K562 (cell line): ENCODE measurements around the gene MALRD1. TPM values are rescaled to one million over a fixed set of nuclear protein-coding genes. Genes with fewer than 3 reads are reported as not detected.

Experiments used
- ATAC-seq: fragments of 200-7000 bp; cut with Tn5 transposase; 3 replicates; pipeline ENCODE4 v1.9.1; 2020; ENCODE audit warnings: moderate library complexity
- BruUV-seq: library from RNA; stranded (reverse); fragments of 400-500 nt; replicated peaks from 2 replicates; lab custom pipeline; 2021; lab: Mats Ljungman, UMichigan
- CTCF ChIA-PET: fragments of 300-600 bp; formaldehyde crosslinking; extraction: SDS; loops from one replicate; lab custom pipeline; 2021; ENCODE audit warnings: low intra/inter-chr PET ratio; lab: Yijun Ruan, JAX
- POLR2A ChIA-PET: fragments of 300-600, 350-650 bp; sonication (Branson Sonifier 250); formaldehyde crosslinking; extraction: SDS; loops from one replicate; lab custom pipeline; 2021; ENCODE audit warnings: antibody characterized with exemption, inconsistent platforms; lab: Yijun Ruan, JAX
- DNase-seq, 4 experiments: peaks; one replicate each; pipeline versions ENCODE4 v3.0.0 to v3.0.0-alpha.2; 2011 to 2018; ENCODE audit warnings: low spot score in 3 of 4, mixed read lengths in 3 of 4; ENCODE audit errors: extremely low read depth in 1 of 4
- FAIRE-seq: peaks from 2 replicates; lab custom pipeline; 2011; peaks lifted over from hg19 to GRCh38; lab: Jason Lieb, UNC
- H2AFZ ChIP-seq: 2 replicates; pipeline ENCODE4 v1.6.0; 2011; ENCODE audit warnings: low read depth, low read length, control low read depth, inconsistent platforms
- H3K27ac ChIP-seq: fragments of 200-600 bp; 3 replicates; pipeline ENCODE4 v1.8.0; 2011; ENCODE audit warnings: low read depth, mild to moderate bottlenecking, control low read depth, inconsistent platforms, low read length, moderate library complexity, mixed read lengths; ENCODE audit errors: extremely low read depth
- H3K27me3 ChIP-seq, 2 experiments: fragments of 300-600 bp in 1 of 2; 2 replicates in 1 of 2; 3 replicates in 1 of 2; pipeline versions ENCODE4 v1.6.0 to v1.8.0; 2011; ENCODE audit warnings: inconsistent platforms in 2 of 2, low read length in 2 of 2, mild to moderate bottlenecking in 1 of 2, mixed read lengths in 1 of 2, moderate library complexity in 1 of 2; ENCODE audit not compliant: control insufficient read depth in 2 of 2, insufficient read depth in 2 of 2
- H3K36me3 ChIP-seq: fragments of 300-600 bp; 3 replicates; pipeline ENCODE4 v1.8.0; 2011; ENCODE audit warnings: mild to moderate bottlenecking, low read length, inconsistent platforms; ENCODE audit not compliant: control insufficient read depth, insufficient read depth
- H3K4me1 ChIP-seq, 2 experiments: fragments of 200-600 bp in 1 of 2; replicated peaks in 1 of 2; 2 replicates in 1 of 2; 3 replicates in 1 of 2; pipeline versions ENCODE4 v1.5.1 to v1.8.0; 2011; ENCODE audit warnings: inconsistent platforms in 2 of 2, low read length in 2 of 2, mild to moderate bottlenecking in 1 of 2, mixed read lengths in 1 of 2, moderate library complexity in 1 of 2; ENCODE audit not compliant: control insufficient read depth in 2 of 2, insufficient read depth in 2 of 2
- H3K4me2 ChIP-seq: 2 replicates; pipeline ENCODE4 v1.6.1; 2011; ENCODE audit warnings: low read length, control low read depth, inconsistent platforms, mixed read lengths; ENCODE audit not compliant: insufficient read depth
- H3K4me3 ChIP-seq: fragments of 200-600 bp; sonication (generic), shearing (Covaris generic); 2 replicates; pipeline ENCODE4 v1.5.1; 2016; ENCODE audit warnings: control low read depth, inconsistent platforms
- H3K79me2 ChIP-seq: fragments of 200-600 bp; 3 replicates; pipeline ENCODE4 v1.8.0; 2011; ENCODE audit warnings: low read length, inconsistent platforms; ENCODE audit not compliant: control insufficient read depth, insufficient read depth
- H3K9ac ChIP-seq, 2 experiments: 2 replicates each; pipeline versions ENCODE4 v1.6.0 to v1.6.1; 2011; ENCODE audit warnings: low read depth in 2 of 2, low read length in 2 of 2, control low read depth in 1 of 2, inconsistent platforms in 1 of 2, mild to moderate bottlenecking in 1 of 2, mixed read lengths in 1 of 2; ENCODE audit not compliant: insufficient read depth in 1 of 2
- H3K9me1 ChIP-seq: one replicate; pipeline ENCODE4 v1.6.0; 2011; ENCODE audit warnings: inconsistent platforms, mild to moderate bottlenecking, low read length, moderate library complexity; ENCODE audit not compliant: control insufficient read depth, insufficient read depth
- H3K9me3 ChIP-seq: replicated peaks from 2 replicates; pipeline ENCODE4 v1.5.1; 2011; ENCODE audit warnings: low read depth, low read length, inconsistent platforms; ENCODE audit not compliant: control insufficient read depth, insufficient read depth
- H4K20me1 ChIP-seq: replicated peaks from 2 replicates; pipeline ENCODE4 v1.6.1; 2011; ENCODE audit warnings: low read length, inconsistent platforms, mixed read lengths; ENCODE audit not compliant: control insufficient read depth, insufficient read depth
- BMI1 ChIP-seq: fragments of 150-350 bp; IDR thresholded peaks from 2 replicates; pipeline ENCODE4 v1.6.1; 2014; ENCODE audit warnings: low read length
- DPF2 ChIP-seq: fragments of 450-650 bp; IDR thresholded peaks from 2 replicates; pipeline ENCODE4 v1.6.1; 2016
- GATAD2B ChIP-seq: fragments of 450-650 bp; IDR thresholded peaks from 2 replicates; pipeline ENCODE4 v1.6.1; 2017; ENCODE audit warnings: mild to moderate bottlenecking, borderline replicate concordance
- GMEB1 ChIP-seq: fragments of 250-450 bp; sonication (Bioruptor Pico); IDR thresholded peaks from 2 replicates; pipeline ENCODE4 v1.4.0; 2020; ENCODE audit warnings: mild to moderate bottlenecking
- POU5F1 ChIP-seq: fragments of 150-350 bp; IDR thresholded peaks from 2 replicates; pipeline ENCODE4 v1.6.1; 2014; ENCODE audit warnings: borderline replicate concordance, low read length, low read depth, mild to moderate bottlenecking; ENCODE audit not compliant: partially characterized antibody
- TCF15 ChIP-seq: fragments of 250-450 bp; sonication (Bioruptor Pico); IDR thresholded peaks from 2 replicates; pipeline ENCODE4 v1.8.0; 2022; ENCODE audit warnings: moderate library complexity, mild to moderate bottlenecking, inconsistent platforms
- ZNF124 ChIP-seq: sonication (generic); formaldehyde crosslinking; IDR thresholded peaks from 2 replicates; pipeline ENCODE4 v1.8.1; 2022; ENCODE audit warnings: missing genetic modification reagents
- ZNF780A ChIP-seq: fragments of 250-450 bp; sonication (Bioruptor Pico); IDR thresholded peaks from 2 replicates; pipeline ENCODE4 v1.5.0; 2021; ENCODE audit warnings: mild to moderate bottlenecking
- WGBS: fragments of 100-300 bp; shearing (Covaris generic); methylation state at CpG from one replicate; pipeline ENCODE4 v1.1.6; 2016; ENCODE audit warnings: low coverage, mixed read lengths; ENCODE audit not compliant: insufficient coverage; ENCODE audit errors: missing lambda C conversion rate; 5-methylcytosine and 5-hydroxymethylcytosine counted together
- in situ Hi-C: fragments of 300-500 bp; cut with MboI; formaldehyde crosslinking; loops from 4 replicates; pipeline ENCODE4 v1.15.0; 2018; ENCODE audit warnings: inconsistent platforms, mixed read lengths
- intact Hi-C: fragments of 100-400 bp; cut with micrococcal nuclease; formaldehyde crosslinking; loops from 2 replicates; pipeline ENCODE4 v1.14.2; 2022
- polyA plus RNA-seq, 8 experiments: library from polyadenylated mRNA; depleted of rRNA in 4 of 8; stranded (reverse) in 5 of 8; unstranded in 3 of 8; fragments of >200 nt; fragmentation: Nextera tagmentation in 2 of 8; fragmentation: Illumina TruSeq in 1 of 8; extraction: Ambion mirVana in 2 of 8; extraction: Trizol in 1 of 8; gene quantifications; 2 replicates each; pipeline versions ENCODE4 v1.2.1 to v1.2.3, GENCODE V29; 2011 to 2014; ENCODE audit warnings: inconsistent platforms in 1 of 8, missing spikeins in 1 of 8
- total RNA-seq, 7 experiments: library from RNA; depleted of rRNA in 6 of 7; stranded (reverse); fragments of >200 nt in 6 of 7; fragmentation: Illumina TruSeq in 2 of 7; extraction: Trizol in 2 of 7; gene quantifications; 2 replicates each; pipeline versions ENCODE4 v1.2.1 to v1.2.3, GENCODE V29; 2011 to 2021; ENCODE audit warnings: low replicate concordance in 1 of 7
- TF ChIP-seq, protein P1 (sequence below): fragments of 450-650 bp; conservative IDR thresholded peaks from 2 replicates; pipeline ENCODE4 v1.6.1; 2016; ENCODE audit warnings: missing genetic modification characterization, low read depth, mild to moderate bottlenecking, control low read depth, missing compliant biosample characterization

Gene MALRD1
- total and polyA plus RNA-seq, 9 of the 15 experiments (the other 6 are each of a cell fraction or from before 2014, with no cell fraction given), result not detected

DNA sequence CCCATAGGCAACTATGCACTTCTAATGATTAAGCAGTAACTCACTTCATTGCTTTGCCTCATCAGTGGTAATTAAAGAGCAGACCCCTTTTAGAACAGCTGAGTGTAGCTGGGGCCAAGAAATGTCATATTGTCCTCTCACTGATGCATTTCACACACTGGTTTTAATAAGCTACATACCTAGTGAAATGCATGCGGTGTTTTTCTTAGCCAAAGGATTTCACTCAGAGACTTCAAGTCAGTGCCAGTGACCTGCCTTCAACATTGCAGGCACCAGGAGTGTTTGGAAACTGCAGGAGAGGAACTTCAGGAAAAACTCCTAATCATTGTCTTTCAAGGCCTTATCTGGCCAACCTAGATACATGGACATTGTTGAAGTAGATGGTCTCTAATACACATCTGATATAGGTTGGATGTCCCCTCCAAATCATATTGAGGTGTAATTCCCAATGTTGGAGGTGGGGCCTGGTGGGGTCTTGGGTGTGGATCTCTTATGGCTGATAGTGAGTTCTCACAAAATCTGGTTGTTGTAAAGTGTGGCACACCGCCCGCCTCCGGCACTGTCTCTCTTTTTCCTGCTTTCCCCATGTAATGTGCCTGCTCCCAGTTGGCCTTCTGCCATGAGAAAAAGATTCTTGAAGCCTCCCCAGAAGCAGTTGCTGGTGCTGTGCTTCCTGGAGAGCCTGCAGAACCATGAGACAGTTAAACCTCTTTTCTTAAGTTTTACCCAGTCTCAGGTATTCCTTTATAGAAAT is 515.0 kb downstream of the MALRD1 start:
- no peaks in the 10 kb centered on the region for H3K36me3 ChIP-seq
- WGBS, result 3% methylated on average over 4 of the region's 4 CpGs
- no peak overlapping the region for H3K27ac ChIP-seq
- no peaks in the 10 kb centered on the region for H3K27me3 ChIP-seq
- no peak overlapping the region for H3K9ac ChIP-seq
- POLR2A ChIA-PET, result no interaction called here
- no peak overlapping the region for H3K4me2 ChIP-seq
- no peak overlapping the region for H3K4me3 ChIP-seq
- in situ Hi-C loops, result loop anchor here (10.0 kb wide), 1 partner anchor 1171 kb away; no protein-coding TSS in a partner anchor
- intact Hi-C loops, result no loop called here
- H3K9me3 ChIP-seq, result no peaks in the 10 kb centered on the region
- no peaks in the 10 kb centered on the region for H3K79me2 ChIP-seq
- DNase-seq, result no peak
- H3K9me1 ChIP-seq, result no peaks in the 10 kb centered on the region
- TF ChIP-seq DPF2, result no peak
- TF ChIP-seq, protein P1, sequence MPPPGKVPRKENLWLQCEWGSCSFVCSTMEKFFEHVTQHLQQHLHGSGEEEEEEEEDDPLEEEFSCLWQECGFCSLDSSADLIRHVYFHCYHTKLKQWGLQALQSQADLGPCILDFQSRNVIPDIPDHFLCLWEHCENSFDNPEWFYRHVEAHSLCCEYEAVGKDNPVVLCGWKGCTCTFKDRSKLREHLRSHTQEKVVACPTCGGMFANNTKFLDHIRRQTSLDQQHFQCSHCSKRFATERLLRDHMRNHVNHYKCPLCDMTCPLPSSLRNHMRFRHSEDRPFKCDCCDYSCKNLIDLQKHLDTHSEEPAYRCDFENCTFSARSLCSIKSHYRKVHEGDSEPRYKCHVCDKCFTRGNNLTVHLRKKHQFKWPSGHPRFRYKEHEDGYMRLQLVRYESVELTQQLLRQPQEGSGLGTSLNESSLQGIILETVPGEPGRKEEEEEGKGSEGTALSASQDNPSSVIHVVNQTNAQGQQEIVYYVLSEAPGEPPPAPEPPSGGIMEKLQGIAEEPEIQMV (tag), result no peak
- TF ChIP-seq BMI1, result no peak
- no peak for TF ChIP-seq GATAD2B
- no peak for TF ChIP-seq POU5F1
- TF ChIP-seq ZNF780A, result no peak
- TF ChIP-seq ZNF124 (CRISPR knock-in tag), result no peak
- TF ChIP-seq TCF15, result no peak
- TF ChIP-seq GMEB1 (CRISPR knock-in tag), result no peak
- TF ChIP-seq, all 486 proteins: peak for 0
- no TSS peak for BruUV-seq
- FAIRE-seq (no peak), ATAC-seq (no peak)
- no peaks in the 10 kb centered on the region for H4K20me1 ChIP-seq
- H2AFZ ChIP-seq, result no peak overlapping the region
- no peaks in the 10 kb centered on the region for H3K4me1 ChIP-seq
- CTCF ChIA-PET, result no interaction called here
